OCI-LY7 (cell line): ENCODE measurements around the gene PTX4. TPM values are rescaled to one million over a fixed set of nuclear protein-coding genes. Genes with fewer than 3 reads are reported as not detected.

Experiments
- BruUV-seq: library from RNA; stranded (reverse); fragments of 400-500 nt; replicated peaks from 2 replicates; lab custom pipeline; 2021; lab: Mats Ljungman, UMichigan
- CTCF ChIA-PET: fragments of 300-600 bp; sonication (Branson Sonifier 250); formaldehyde crosslinking; loops from one replicate; lab custom pipeline; 2022; ENCODE audit warnings: antibody characterized with exemption; ENCODE audit not compliant: unreplicated experiment; lab: Charles Lee
- POLR2A ChIA-PET: fragments of 300-600 bp; sonication (Branson Sonifier 250); formaldehyde crosslinking; loops from one replicate; lab custom pipeline; 2022; ENCODE audit warnings: antibody characterized with exemption; lab: Charles Lee
- DNase-seq: peaks from one replicate; pipeline ENCODE4 v3.0.0-alpha.2; 2015; ENCODE audit warnings: low spot score
- H2AFZ ChIP-seq: fragments of 200-600 bp; sonication (generic), shearing (Covaris generic); 2 replicates; pipeline ENCODE4 v1.6.1; 2014; ENCODE audit warnings: mild to moderate bottlenecking, antibody characterized with exemption, low read length, moderate library complexity
- H3K27ac ChIP-seq: fragments of 200-600 bp; sonication (generic); 2 replicates; pipeline ENCODE4 v1.5.1; 2014; ENCODE audit warnings: mixed run types, low read depth, mild to moderate bottlenecking, moderate library complexity, low read length, inconsistent platforms; ENCODE audit not compliant: poor library complexity, severe bottlenecking
- H3K36me3 ChIP-seq: fragments of 200-600 bp; sonication (generic); 2 replicates; pipeline ENCODE4 v1.6.1; 2014; ENCODE audit warnings: mild to moderate bottlenecking, antibody characterized with exemption, low read length, moderate library complexity, mixed read lengths; ENCODE audit not compliant: insufficient read depth
- H3K4me1 ChIP-seq: fragments of 200-600 bp; sonication (generic); 2 replicates; pipeline ENCODE4 v1.5.1; 2014; ENCODE audit warnings: mild to moderate bottlenecking, low read length; ENCODE audit not compliant: insufficient read depth, poor library complexity, severe bottlenecking
- H3K4me2 ChIP-seq: fragments of 200-600 bp; sonication (generic); 2 replicates; pipeline ENCODE4 v1.6.1; 2014; ENCODE audit warnings: mild to moderate bottlenecking, low read length
- H3K4me3 ChIP-seq: fragments of 200-600 bp; sonication (generic); 2 replicates; pipeline ENCODE4 v1.5.1; 2014; ENCODE audit warnings: mild to moderate bottlenecking, low read depth, low read length; ENCODE audit not compliant: poor library complexity, severe bottlenecking
- H3K79me2 ChIP-seq: fragments of 200-600 bp; sonication (generic); 2 replicates; pipeline ENCODE4 v1.6.1; 2016; ENCODE audit warnings: low read depth, mild to moderate bottlenecking, low read length, moderate library complexity, mixed read lengths; ENCODE audit not compliant: insufficient read depth
- H3K9me2 ChIP-seq: fragments of 200-600 bp; sonication (generic); 2 replicates; pipeline ENCODE4 v1.6.1; 2016; ENCODE audit warnings: mild to moderate bottlenecking, low read length, mixed read lengths; ENCODE audit not compliant: insufficient read depth
- H3K9me3 ChIP-seq: fragments of 200-600 bp; sonication (generic); 2 replicates; pipeline ENCODE4 v1.6.1; 2014; ENCODE audit warnings: mild to moderate bottlenecking, mixed run types, low read length, mixed read lengths
- H4K20me1 ChIP-seq: fragments of 200-600 bp; sonication (generic); 2 replicates; pipeline ENCODE4 v1.6.1; 2014; ENCODE audit warnings: mild to moderate bottlenecking, antibody characterized with exemption, low read length, moderate library complexity, mixed read lengths; ENCODE audit not compliant: insufficient read depth
- CTCF ChIP-seq: fragments of 200-600 bp; sonication (generic); conservative IDR thresholded peaks from 2 replicates; pipeline ENCODE4 v1.5.1; 2014; ENCODE audit warnings: mild to moderate bottlenecking, antibody characterized with exemption, low read length, moderate library complexity, mixed read lengths
- EZH2phosphoT487 ChIP-seq: fragments of 200-600 bp; sonication (generic); IDR thresholded peaks from 2 replicates; pipeline ENCODE4 v1.6.1; 2018; ENCODE audit warnings: low read depth, borderline replicate concordance, mild to moderate bottlenecking, mixed run types, antibody characterized with exemption, low read length, moderate library complexity, mixed read lengths
- intact Hi-C: fragments of 100-400 bp; cut with micrococcal nuclease; formaldehyde crosslinking; loops from one replicate; pipeline ENCODE4 v1.10.0; 2022; ENCODE audit not compliant: unreplicated experiment
- total RNA-seq, 2 experiments: library from RNA; depleted of rRNA in 1 of 2; stranded (reverse); fragments of >200 nt in 1 of 2; shearing (Covaris generic) in 1 of 2; gene quantifications; 2 replicates each; pipeline ENCODE4 v1.2.3, GENCODE V29; 2014 to 2022

The PTX4 gene
- total RNA-seq, 2 experiments from 2014 or later, result not detected

DNA sequence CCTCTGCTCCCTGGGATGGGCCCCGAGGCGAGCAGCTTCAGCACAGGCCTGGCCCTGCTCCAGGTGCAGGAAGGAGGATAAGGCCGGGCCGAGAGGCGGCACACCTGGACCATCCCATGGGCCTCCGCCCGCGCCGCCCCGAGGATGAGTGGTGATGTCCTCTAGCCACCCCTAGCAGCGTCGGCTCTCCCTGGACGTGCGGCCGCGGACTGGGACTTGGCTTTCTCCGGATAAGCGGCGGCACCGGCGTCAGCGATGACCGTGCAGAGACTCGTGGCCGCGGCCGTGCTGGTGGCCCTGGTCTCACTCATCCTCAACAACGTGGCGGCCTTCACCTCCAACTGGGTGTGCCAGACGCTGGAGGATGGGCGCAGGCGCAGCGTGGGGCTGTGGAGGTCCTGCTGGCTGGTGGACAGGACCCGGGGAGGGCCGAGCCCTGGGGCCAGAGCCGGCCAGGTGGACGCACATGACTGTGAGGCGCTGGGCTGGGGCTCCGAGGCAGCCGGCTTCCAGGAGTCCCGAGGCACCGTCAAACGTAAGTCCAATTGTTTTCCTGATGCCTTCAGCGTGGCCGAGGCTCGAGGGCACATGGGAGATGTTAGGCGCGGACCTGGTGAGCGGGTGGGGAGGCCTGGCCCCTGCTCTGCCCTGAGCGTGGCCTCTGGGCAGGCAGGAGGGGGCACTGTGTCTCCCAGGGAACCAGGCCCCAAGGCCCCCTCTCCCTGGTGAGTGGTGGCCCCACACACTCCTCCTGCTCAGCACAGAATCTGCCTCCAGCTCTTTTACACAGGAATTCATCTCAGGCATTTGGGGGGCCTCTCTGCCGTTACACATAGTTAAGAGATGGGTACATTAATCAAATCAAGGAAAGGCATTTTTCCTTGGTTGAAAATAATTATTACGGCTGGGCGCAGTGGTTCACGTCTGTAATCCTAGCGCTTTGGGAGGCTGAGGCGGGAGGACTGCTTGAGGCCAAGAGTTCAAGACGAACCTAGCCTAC is 45.6 kb upstream of the PTX4 start:
- Histone ChIP-seq H4K20me1 (no peaks in the 10 kb centered on the region), H3K9me3 (no peaks in the 10 kb centered on the region), H3K27ac (no peak overlapping the region), H3K9me2 (no peaks in the 10 kb centered on the region), H3K4me3 (no peak overlapping the region), H3K36me3 (no peaks in the 10 kb centered on the region), H3K79me2 (no peaks in the 10 kb centered on the region), H2AFZ (no peak overlapping the region), H3K4me1 (no peaks in the 10 kb centered on the region), H3K4me2 (no peak overlapping the region)
- TF ChIP-seq EZH2phosphoT487 (no peak), CTCF (no peak)
- CTCF ChIA-PET, result no interaction called here
- intact Hi-C loops, result no loop called here
- POLR2A ChIA-PET, result no interaction called here
- no peak for DNase-seq
- BruUV-seq, result no TSS peak

DNA sequence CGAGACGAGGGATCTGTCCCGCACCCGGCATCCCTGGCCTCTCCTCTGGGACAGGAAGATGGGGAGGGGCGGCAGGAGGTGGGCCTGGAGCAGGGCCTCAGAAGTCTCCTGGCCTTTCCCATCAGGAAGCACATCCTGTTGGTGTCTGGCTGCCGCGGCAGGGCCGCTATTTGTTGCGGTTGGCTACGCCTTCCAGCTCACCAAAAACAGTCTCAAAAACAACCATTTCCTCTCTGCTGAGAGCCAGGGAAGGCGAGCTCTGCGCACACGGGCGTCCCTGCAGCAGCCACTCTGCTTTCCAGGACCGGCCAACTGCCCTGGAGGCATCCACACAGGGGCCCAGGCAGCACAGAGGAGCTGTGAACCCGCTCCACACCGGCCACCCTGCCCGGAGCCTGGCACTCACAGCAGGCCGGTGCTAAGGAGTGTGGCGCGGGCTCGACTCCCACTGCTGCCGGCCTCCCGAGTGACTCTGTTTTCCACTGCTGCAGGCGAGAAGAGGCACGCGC is 44.8 kb upstream of the PTX4 start, which contains the start of gene TMEM204:
TMEM204 (plus strand) TSS at position 224 of the 509 bp plus-strand sequence. CDS start 610 bp downstream, outside the sequence.
- Histone ChIP-seq H3K79me2 (no peaks in the 10 kb centered on the region), H4K20me1 (no peaks in the 10 kb centered on the region), H2AFZ (no peak within 1 kb of the TSS), H3K4me1 (no peaks in the 10 kb centered on the region), H3K9me2 (no peaks in the 10 kb centered on the region), H3K9me3 (no peaks in the 10 kb centered on the region), H3K4me3 (no peak within 1 kb of the TSS), H3K36me3 (no peaks in the 10 kb centered on the region), H3K4me2 (no peak within 1 kb of the TSS), H3K27ac (no peak within 1 kb of the TSS)
- intact Hi-C loops, result no loop called here
- no peak for DNase-seq
- POLR2A ChIA-PET, result no interaction called here
- CTCF ChIA-PET, result no interaction called here
- TF ChIP-seq CTCF, result no peak
- BruUV-seq, result no TSS peak

DNA sequence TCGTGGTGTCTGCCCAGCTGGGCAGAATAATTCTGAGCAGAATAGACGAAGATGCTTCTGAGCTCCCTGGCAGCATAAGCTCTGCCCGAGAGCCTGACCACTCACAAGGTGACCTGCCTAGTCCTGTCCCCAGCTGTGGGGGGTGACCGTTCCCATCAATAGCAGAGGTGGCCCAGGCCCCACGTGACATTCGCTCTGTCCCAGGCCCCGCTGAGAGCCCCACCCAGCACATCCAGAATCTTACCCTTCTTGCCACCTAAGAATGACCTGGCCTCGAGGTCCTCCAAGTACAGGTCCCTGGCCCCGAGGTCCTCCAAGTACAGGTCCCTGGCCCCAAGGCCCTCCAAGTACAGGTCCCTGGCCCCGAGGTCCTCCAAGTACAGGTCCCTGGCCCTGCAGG is 44.0 kb upstream of the PTX4 start:
- no peak overlapping the region for H3K4me2 ChIP-seq
- no peak overlapping the region for H3K27ac ChIP-seq
- no peaks in the 10 kb centered on the region for H4K20me1 ChIP-seq
- intact Hi-C loops, result no loop called here
- DNase-seq, result no peak
- POLR2A ChIA-PET, result no interaction called here
- H3K4me3 ChIP-seq, result no peak overlapping the region
- no peak overlapping the region for H2AFZ ChIP-seq
- H3K9me3 ChIP-seq, result no peaks in the 10 kb centered on the region
- BruUV-seq, result no TSS peak
- no peaks in the 10 kb centered on the region for H3K9me2 ChIP-seq
- no peaks in the 10 kb centered on the region for H3K79me2 ChIP-seq
- H3K36me3 ChIP-seq, result no peaks in the 10 kb centered on the region
- CTCF ChIA-PET, result no interaction called here
- H3K4me1 ChIP-seq, result no peaks in the 10 kb centered on the region
- TF ChIP-seq EZH2phosphoT487 (no peak), CTCF (no peak)
